Measurements from ENCODE around the gene ACVR1B.

Gene ACVR1B

GRCh38 chr12:51951199-51951842, at the start of gene ACVR1B:
TSS of gene ACVR1B (plus strand) at chr12:51951699. CDS start at chr12:51951744, 45 bp downstream.
- peak within 1 kb of the TSS; percentile 92 for H3K4me3 ChIP-seq (ENCODE audit: low read depth, low read length)
- ChIA-PET POLR2A (no interaction called here), CTCF (interaction anchor here (1.0 to 3.5 kb wide), 3 partner anchors 19 to 39 kb away, joined by 3 to 19 read pairs (median 4); no protein-coding TSS in a partner anchor)
- TF ChIP-seq ZNF449 (tag by site-specific recombination; IDR thresholded peaks at IDR 0.05) (0 out of 2 replicates have a peak, but pooled peaks have one; percentile 28), SCRT2 (tag by site-specific recombination; IDR thresholded peaks at IDR 0.05) (no peak; the same call in 1 of the 2 replicates), TSHZ1 (tag by site-specific recombination; IDR thresholded peaks at IDR 0.05; ENCODE audit: borderline replicate concordance) (no peak), ZEB2 (tag by site-specific recombination; IDR thresholded peaks at IDR 0.05) (peak; percentile 49; the same call in 1 of the 2 replicates), ZNF423 (tag by site-specific recombination; IDR thresholded peaks at IDR 0.05) (peak; percentile 88), BCL6B (tag by site-specific recombination; IDR thresholded peaks at IDR 0.05) (no peak), ZNF777 (tag by site-specific recombination; IDR thresholded peaks at IDR 0.05; ENCODE audit: borderline replicate concordance) (0 out of 2 replicates have a peak, but pooled peaks have one; percentile 68), PATZ1 (tag by site-specific recombination; IDR thresholded peaks at IDR 0.05) (peak; percentile 86), YY1 (tag by site-specific recombination; IDR thresholded peaks at IDR 0.05) (no peak), ZNF335 (tag by site-specific recombination; conservative IDR thresholded peaks at IDR 0.05) (peak; percentile 16; the same call in 1 of the 2 replicates), PRDM10 (tag by site-specific recombination; IDR thresholded peaks at IDR 0.05) (peak; percentile 54), ZNF776 (tag by site-specific recombination; IDR thresholded peaks at IDR 0.05; ENCODE audit: borderline replicate concordance) (no peak), ZNF510 (tag by site-specific recombination; IDR thresholded peaks at IDR 0.05; ENCODE audit: insufficient replicate concordance) (no peak), ZNF366 (tag by site-specific recombination; conservative IDR thresholded peaks at IDR 0.05) (0 out of 2 replicates have a peak, but pooled peaks have one; percentile 28), ZBTB20 (tag by site-specific recombination; IDR thresholded peaks at IDR 0.05) (0 out of 2 replicates have a peak, but pooled peaks have one; percentile 27), IKZF3 (tag by site-specific recombination; IDR thresholded peaks at IDR 0.05) (peak; percentile 25; the same call in 1 of the 2 replicates), ZNF19 (tag by site-specific recombination; IDR thresholded peaks at IDR 0.05; ENCODE audit: low read depth) (no peak), ZNF600 (tag by site-specific recombination; IDR thresholded peaks at IDR 0.05) (peak; percentile 100), ZNF391 (tag by site-specific recombination; IDR thresholded peaks at IDR 0.05; ENCODE audit: borderline replicate concordance, low read depth) (peak; percentile 42; the same call in 1 of the 2 replicates), KLF17 (tag by site-specific recombination; IDR thresholded peaks at IDR 0.05) (0 out of 2 replicates have a peak, but pooled peaks have one; percentile 18), ZFP69B (tag by site-specific recombination; IDR thresholded peaks at IDR 0.05) (peak; percentile 65; the same call in 1 of the 2 replicates), ZNF24 (tag by site-specific recombination; IDR thresholded peaks at IDR 0.05) (peak; percentile 50; the same call in 1 of the 2 replicates), ZBTB48 (tag by site-specific recombination; IDR thresholded peaks at IDR 0.05) (peak; percentile 92)

More at GRCh38 chr12:51951199-51951842, at the start of gene ACVR1B:
- H3K4me1 ChIP-seq (ENCODE audit: control insufficient read depth, insufficient read depth, low read length) = peaks cover 13% of the 10 kb centered on the region
- H3K9me3 ChIP-seq (ENCODE audit: control insufficient read depth, insufficient read depth, low read depth, low read length) = no peaks in the 10 kb centered on the region
- H3K27ac ChIP-seq (ENCODE audit: extremely low read depth, low read depth, low read length) = peak within 1 kb of the TSS; percentile 78; the same call in 1 of the 2 replicates
- no peaks in the 10 kb centered on the region for H3K36me3 ChIP-seq (ENCODE audit: control insufficient read depth in 2 of 2, insufficient read depth in 1 of 2, low read length in 2 of 2)

Data from HEK293 (cell line).